ENCODE data around the gene ZNF587.
A peak's percentile ranks its signal among the peaks of the same experiment; 100 is the strongest.
"Not testable (repeated sequence)": the region's sequence is repeated elsewhere in the genome, so short reads cannot be mapped to it uniquely, and the experiment has no call there.

The ZNF587 gene

GRCh38 chr19:57888107-57888559, 38.5 kb downstream of the ZNF587 start:
- no peak for DNase-seq

- DNase-seq, result peak; percentile 88
Measured at GRCh38 chr19:57888560-57889231, 39.0 kb downstream of the ZNF587 start, which contains the start of gene ZNF814. ZNF814 (minus strand) TSS chr19:57889037; CDS start chr19:57888802, 235 bp downstream.

GRCh38 chr19:57890706-57891105, 41.0 kb downstream of the ZNF587 start:
- not testable (repeated sequence) for DNase-seq

- DNase-seq, result no peak
Measured at GRCh38 chr19:57900311-57900710, 50.7 kb downstream of the ZNF587 start.

- DNase-seq, result no peak
Measured at GRCh38 chr19:57903618-57904184, 54.0 kb downstream of the ZNF587 start.

GRCh38 chr19:57905258-57905657, 55.6 kb downstream of the ZNF587 start:
- no peak for DNase-seq

- no peak for DNase-seq
Measured at GRCh38 chr19:57907394-57907793, 57.7 kb downstream of the ZNF587 start.

GRCh38 chr19:57914531-57914930, 64.9 kb downstream of the ZNF587 start:
- no peak for DNase-seq
